HepG2 (cell line): ENCODE results near the gene COL18A1. TPM values are rescaled to one million over a fixed set of nuclear protein-coding genes. Genes with fewer than 3 reads are reported as not detected.

Source experiments
- ATAC-seq: fragments of 200-7000 bp; cut with Tn5 transposase; 3 replicates; pipeline ENCODE4 v1.9.1; 2020; ENCODE audit warnings: mild to moderate bottlenecking, moderate library complexity
- BruUV-seq: library from RNA; stranded (reverse); fragments of 400-500 nt; replicated peaks from 2 replicates; lab custom pipeline; 2021; lab: Mats Ljungman, UMichigan
- CTCF ChIA-PET: fragments of 300-600 bp; formaldehyde crosslinking; extraction: SDS; loops from one replicate; lab custom pipeline; 2021; ENCODE audit warnings: low total read pairs, inconsistent platforms, low intra/inter-chr PET ratio; lab: Yijun Ruan, JAX
- POLR2A ChIA-PET: fragments of 350-600 bp; sonication (Branson Sonifier 250); formaldehyde crosslinking; loops from one replicate; lab custom pipeline; 2020; ENCODE audit warnings: antibody characterized with exemption, inconsistent platforms; lab: Yijun Ruan, JAX
- DNase-seq: peaks from one replicate; pipeline ENCODE4 v3.0.0-alpha.2; 2015; ENCODE audit warnings: low spot score
- FAIRE-seq: peaks from 3 replicates; lab custom pipeline; 2011; peaks lifted over from hg19 to GRCh38; lab: Jason Lieb, UNC
- H2AFZ ChIP-seq: one replicate; pipeline ENCODE4 v1.6.1; 2011; ENCODE audit warnings: low read length, inconsistent platforms
- H3K27ac ChIP-seq: fragments of 300-600 bp; 3 replicates; pipeline ENCODE4 v1.8.0; 2011; ENCODE audit warnings: mixed run types, mild to moderate bottlenecking, mixed read lengths, low read length, inconsistent platforms; ENCODE audit not compliant: insufficient read depth; ENCODE audit errors: extremely low read length
- H3K27me3 ChIP-seq, 2 experiments: fragments of 200-600 bp in 1 of 2; 2 replicates in 1 of 2; 3 replicates in 1 of 2; pipeline versions ENCODE4 v1.6.0 to v1.8.0; 2011; ENCODE audit warnings: low read length in 2 of 2, mild to moderate bottlenecking in 2 of 2, moderate library complexity in 2 of 2, inconsistent platforms in 1 of 2; ENCODE audit not compliant: insufficient read depth in 2 of 2, control insufficient read depth in 1 of 2
- H3K36me3 ChIP-seq, 2 experiments: fragments of 200-600 bp in 1 of 2; replicated peaks in 1 of 2; 2 replicates in 1 of 2; 3 replicates in 1 of 2; pipeline versions ENCODE4 v1.5.1 to v1.8.0; 2011; ENCODE audit warnings: low read length in 2 of 2, inconsistent platforms in 1 of 2; ENCODE audit not compliant: insufficient read depth in 2 of 2, control insufficient read depth in 1 of 2
- H3K4me1 ChIP-seq: 2 replicates; pipeline ENCODE4 v1.5.1; 2012; ENCODE audit warnings: low read length, inconsistent platforms; ENCODE audit not compliant: insufficient read depth
- H3K4me2 ChIP-seq: 2 replicates; pipeline ENCODE4 v1.6.0; 2011; ENCODE audit warnings: low read depth, low read length, inconsistent platforms
- H3K4me3 ChIP-seq, 3 experiments: fragments of 200-600 bp in 1 of 3; sonication (generic), shearing (Covaris generic) in 1 of 3; replicated peaks in 1 of 3; 2 replicates each; pipeline ENCODE4 v1.5.1; 2011 to 2016; ENCODE audit warnings: low read length in 3 of 3, inconsistent platforms in 2 of 3, low read depth in 2 of 3, mild to moderate bottlenecking in 2 of 3, control low read depth in 1 of 3, mixed read lengths in 1 of 3; ENCODE audit not compliant: insufficient read depth in 1 of 3
- H3K79me2 ChIP-seq: one replicate; pipeline ENCODE4 v1.6.1; 2011; ENCODE audit warnings: low read length, inconsistent platforms; ENCODE audit not compliant: insufficient read depth
- H3K9ac ChIP-seq: 2 replicates; pipeline ENCODE4 v1.6.0; 2011; ENCODE audit warnings: mild to moderate bottlenecking, low read depth, low read length, inconsistent platforms; ENCODE audit not compliant: insufficient read depth
- H3K9me3 ChIP-seq: 2 replicates; pipeline ENCODE4 v1.5.1; 2012; ENCODE audit warnings: mild to moderate bottlenecking, low read length
- H4K20me1 ChIP-seq: 2 replicates; pipeline ENCODE4 v1.6.0; 2011; ENCODE audit warnings: inconsistent platforms, mild to moderate bottlenecking, low read length, moderate library complexity; ENCODE audit not compliant: insufficient read depth
- AGO2 ChIP-seq: fragments of 200-400 bp; formaldehyde crosslinking; optimal IDR thresholded peaks from 2 replicates; pipeline ENCODE3; 2017; ENCODE audit warnings: mild to moderate bottlenecking, low read depth, low read length, moderate library complexity
- HDAC1 ChIP-seq: sonication (generic); formaldehyde crosslinking; IDR thresholded peaks from 2 replicates; pipeline ENCODE4 v1.5.1; 2020; ENCODE audit warnings: mild to moderate bottlenecking, missing genetic modification reagents
- ISL2 ChIP-seq: sonication (generic); formaldehyde crosslinking; IDR thresholded peaks from 2 replicates; pipeline ENCODE4 v1.5.0; 2020; ENCODE audit warnings: missing genetic modification reagents
- SOX13 ChIP-seq, 3 experiments: fragments of 450-650 bp in 1 of 3; sonication (generic) in 1 of 3; formaldehyde crosslinking in 1 of 3; IDR thresholded peaks in 2 of 3; conservative IDR thresholded peaks in 1 of 3; 2 replicates each; pipeline versions ENCODE4 v1.5.0 to v1.6.1; 2016 to 2020; ENCODE audit warnings: antibody characterized with exemption in 1 of 3, mild to moderate bottlenecking in 1 of 3, missing compliant biosample characterization in 1 of 3, missing genetic modification reagents in 1 of 3, moderate library complexity in 1 of 3
- ZNF343 ChIP-seq: sonication (generic); formaldehyde crosslinking; IDR thresholded peaks from 2 replicates; pipeline ENCODE4 v1.4.0; 2020; ENCODE audit warnings: mild to moderate bottlenecking, missing genetic modification reagents
- ZNF720 ChIP-seq: sonication (generic); formaldehyde crosslinking; IDR thresholded peaks from 2 replicates; pipeline ENCODE4 v1.4.0; 2020; ENCODE audit warnings: missing genetic modification reagents
- WGBS: methylation state at CpG from one replicate; pipeline ENCODE4 v1.1.6; 2017; ENCODE audit warnings: low lambda C conversion rate; 5-methylcytosine and 5-hydroxymethylcytosine counted together
- in situ Hi-C: cut with HindIII; loops from 2 replicates; pipeline ENCODE4 v1.10.0; 2017; ENCODE audit warnings: low pct_unique_long_range_greater_than_20kb; ENCODE audit not compliant: extremely low pct_ligation_motif_present
- intact Hi-C: fragments of 100-400 bp; cut with micrococcal nuclease; formaldehyde crosslinking; loops from one replicate; pipeline ENCODE4 v1.10.0; 2022; ENCODE audit not compliant: unreplicated experiment
- polyA plus RNA-seq, 8 experiments: library from polyadenylated mRNA; depleted of rRNA in 3 of 8; stranded (reverse) in 7 of 8; unstranded in 1 of 8; fragments of >200 nt; fragmentation: Illumina TruSeq in 4 of 8; extraction: Trizol in 4 of 8; gene quantifications; 2 replicates each; pipeline versions ENCODE4 v1.2.1 to v1.2.3, GENCODE V29; 2011 to 2016; ENCODE audit warnings: low read depth in 4 of 8, missing spikeins in 1 of 8, mixed read lengths in 1 of 8; ENCODE audit not compliant: insufficient read depth in 1 of 8
- total RNA-seq, 5 experiments: library from RNA; depleted of rRNA; stranded (reverse); fragments of >200 nt; fragmentation: Illumina TruSeq; extraction: Trizol; gene quantifications; 2 replicates each; pipeline ENCODE4 v1.2.3, GENCODE V29; 2016; ENCODE audit warnings: low read depth in 1 of 5
- TF ChIP-seq, protein P1 (sequence below): sonication (generic); formaldehyde crosslinking; IDR thresholded peaks from one replicate; pipeline ENCODE4 v1.5.1; 2020; ENCODE audit warnings: mild to moderate bottlenecking, missing genetic modification reagents; ENCODE audit errors: not compliant biosample characterization
- TF ChIP-seq, protein P2 (sequence below): IDR thresholded peaks from 2 replicates; pipeline ENCODE4 v1.6.1; 2016
- TF ChIP-seq, protein P3 (sequence below): sonication (generic); formaldehyde crosslinking; IDR thresholded peaks from 2 replicates; pipeline ENCODE4 v1.8.1; 2023; ENCODE audit warnings: mild to moderate bottlenecking, inconsistent platforms, moderate library complexity, missing genetic modification reagents, borderline replicate concordance

Gene COL18A1
- total and polyA plus RNA-seq, 2 of the 13 experiments (the other 11 are each of a cell fraction or from before 2014, with no cell fraction given) = 79.0 to 102 TPM

DNA sequence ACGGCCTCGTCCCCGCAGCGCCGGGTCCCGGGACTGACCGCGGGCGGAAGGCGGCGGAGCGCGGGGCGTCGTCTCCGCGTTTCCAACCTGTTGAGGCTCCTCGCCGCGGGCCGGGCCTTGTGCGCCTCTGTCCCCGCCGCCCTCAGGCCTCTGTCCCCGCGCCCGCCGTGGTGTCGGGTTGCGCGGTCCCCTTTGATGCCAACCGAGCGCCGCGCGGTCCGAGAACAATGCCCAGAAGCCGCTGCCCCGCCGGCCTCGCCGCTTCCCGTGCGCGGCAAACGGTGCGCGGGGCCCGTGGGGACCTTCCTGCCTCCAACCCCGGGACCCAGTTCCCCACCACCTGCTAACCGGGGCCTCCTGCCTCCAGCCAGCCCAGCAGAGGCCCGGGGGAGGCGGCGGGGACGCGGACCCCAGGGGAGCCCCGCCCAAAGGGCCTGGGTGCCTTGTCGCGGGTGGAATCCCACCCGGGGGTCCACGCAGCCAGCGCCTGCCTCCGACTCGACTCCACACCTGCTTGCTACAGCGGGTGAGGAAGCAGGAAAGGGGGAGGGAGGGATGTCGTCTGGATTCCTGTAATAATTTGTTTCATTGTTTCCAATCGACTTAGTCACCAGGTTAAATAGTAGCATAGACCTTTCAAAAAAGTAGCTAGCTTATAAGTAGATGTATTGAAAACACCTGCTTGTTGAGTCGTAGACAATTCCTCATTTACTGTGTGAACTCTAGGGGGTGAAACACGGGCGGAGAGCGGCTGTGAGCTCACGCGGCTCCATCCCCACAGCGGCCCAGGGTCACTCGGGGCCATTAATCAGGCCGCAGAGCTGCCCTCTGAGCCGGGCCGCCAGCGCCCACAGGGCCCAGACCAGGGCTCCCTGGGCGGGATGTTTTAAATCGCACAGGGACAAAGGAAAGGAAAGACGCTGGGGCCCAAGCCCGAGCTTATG, 1.1 kb downstream of the COL18A1 start:
- peak; percentile 45 for DNase-seq
- CTCF ChIA-PET = no interaction called here
- ATAC-seq = peak; percentile 5
- Histone ChIP-seq H3K4me2 (peak overlapping the region; percentile 86), H3K79me2 (peaks cover 49% of the 10 kb centered on the region), H3K9me3 (peaks cover 3% of the 10 kb centered on the region), H3K4me1 (peaks cover 57% of the 10 kb centered on the region), H3K9ac (peak overlapping the region; percentile 88), H3K27ac (peak overlapping the region; percentile 80), H4K20me1 (peaks cover 21% of the 10 kb centered on the region), H3K4me3 (peak overlapping the region; percentile 78 to 79 (median 79)), H3K36me3 (no peaks in the 10 kb centered on the region; a peak in 1 of 5 replicates), H2AFZ (no peak overlapping the region), H3K27me3 (peaks cover 7 to 32% of the 10 kb centered on the region in 2 experiments)
- in situ Hi-C loops (no loop called here), intact Hi-C loops (loop anchor here (2.0 to 10.0 kb wide), 3 partner anchors 27 to 111 kb away; no protein-coding TSS in a partner anchor)
- 1% methylated on average over 23 of the region's 83 CpGs for WGBS
- no peak for FAIRE-seq
- POLR2A ChIA-PET = interaction anchor here (0.9 to 8.9 kb wide), 7 partner anchors 18 to 97 kb away, joined by 4 to 210 read pairs (median 6); no protein-coding TSS in a partner anchor
- BruUV-seq = no TSS peak
- no peak for TF ChIP-seq ZNF720 (CRISPR knock-in tag)
- TF ChIP-seq, protein P1, sequence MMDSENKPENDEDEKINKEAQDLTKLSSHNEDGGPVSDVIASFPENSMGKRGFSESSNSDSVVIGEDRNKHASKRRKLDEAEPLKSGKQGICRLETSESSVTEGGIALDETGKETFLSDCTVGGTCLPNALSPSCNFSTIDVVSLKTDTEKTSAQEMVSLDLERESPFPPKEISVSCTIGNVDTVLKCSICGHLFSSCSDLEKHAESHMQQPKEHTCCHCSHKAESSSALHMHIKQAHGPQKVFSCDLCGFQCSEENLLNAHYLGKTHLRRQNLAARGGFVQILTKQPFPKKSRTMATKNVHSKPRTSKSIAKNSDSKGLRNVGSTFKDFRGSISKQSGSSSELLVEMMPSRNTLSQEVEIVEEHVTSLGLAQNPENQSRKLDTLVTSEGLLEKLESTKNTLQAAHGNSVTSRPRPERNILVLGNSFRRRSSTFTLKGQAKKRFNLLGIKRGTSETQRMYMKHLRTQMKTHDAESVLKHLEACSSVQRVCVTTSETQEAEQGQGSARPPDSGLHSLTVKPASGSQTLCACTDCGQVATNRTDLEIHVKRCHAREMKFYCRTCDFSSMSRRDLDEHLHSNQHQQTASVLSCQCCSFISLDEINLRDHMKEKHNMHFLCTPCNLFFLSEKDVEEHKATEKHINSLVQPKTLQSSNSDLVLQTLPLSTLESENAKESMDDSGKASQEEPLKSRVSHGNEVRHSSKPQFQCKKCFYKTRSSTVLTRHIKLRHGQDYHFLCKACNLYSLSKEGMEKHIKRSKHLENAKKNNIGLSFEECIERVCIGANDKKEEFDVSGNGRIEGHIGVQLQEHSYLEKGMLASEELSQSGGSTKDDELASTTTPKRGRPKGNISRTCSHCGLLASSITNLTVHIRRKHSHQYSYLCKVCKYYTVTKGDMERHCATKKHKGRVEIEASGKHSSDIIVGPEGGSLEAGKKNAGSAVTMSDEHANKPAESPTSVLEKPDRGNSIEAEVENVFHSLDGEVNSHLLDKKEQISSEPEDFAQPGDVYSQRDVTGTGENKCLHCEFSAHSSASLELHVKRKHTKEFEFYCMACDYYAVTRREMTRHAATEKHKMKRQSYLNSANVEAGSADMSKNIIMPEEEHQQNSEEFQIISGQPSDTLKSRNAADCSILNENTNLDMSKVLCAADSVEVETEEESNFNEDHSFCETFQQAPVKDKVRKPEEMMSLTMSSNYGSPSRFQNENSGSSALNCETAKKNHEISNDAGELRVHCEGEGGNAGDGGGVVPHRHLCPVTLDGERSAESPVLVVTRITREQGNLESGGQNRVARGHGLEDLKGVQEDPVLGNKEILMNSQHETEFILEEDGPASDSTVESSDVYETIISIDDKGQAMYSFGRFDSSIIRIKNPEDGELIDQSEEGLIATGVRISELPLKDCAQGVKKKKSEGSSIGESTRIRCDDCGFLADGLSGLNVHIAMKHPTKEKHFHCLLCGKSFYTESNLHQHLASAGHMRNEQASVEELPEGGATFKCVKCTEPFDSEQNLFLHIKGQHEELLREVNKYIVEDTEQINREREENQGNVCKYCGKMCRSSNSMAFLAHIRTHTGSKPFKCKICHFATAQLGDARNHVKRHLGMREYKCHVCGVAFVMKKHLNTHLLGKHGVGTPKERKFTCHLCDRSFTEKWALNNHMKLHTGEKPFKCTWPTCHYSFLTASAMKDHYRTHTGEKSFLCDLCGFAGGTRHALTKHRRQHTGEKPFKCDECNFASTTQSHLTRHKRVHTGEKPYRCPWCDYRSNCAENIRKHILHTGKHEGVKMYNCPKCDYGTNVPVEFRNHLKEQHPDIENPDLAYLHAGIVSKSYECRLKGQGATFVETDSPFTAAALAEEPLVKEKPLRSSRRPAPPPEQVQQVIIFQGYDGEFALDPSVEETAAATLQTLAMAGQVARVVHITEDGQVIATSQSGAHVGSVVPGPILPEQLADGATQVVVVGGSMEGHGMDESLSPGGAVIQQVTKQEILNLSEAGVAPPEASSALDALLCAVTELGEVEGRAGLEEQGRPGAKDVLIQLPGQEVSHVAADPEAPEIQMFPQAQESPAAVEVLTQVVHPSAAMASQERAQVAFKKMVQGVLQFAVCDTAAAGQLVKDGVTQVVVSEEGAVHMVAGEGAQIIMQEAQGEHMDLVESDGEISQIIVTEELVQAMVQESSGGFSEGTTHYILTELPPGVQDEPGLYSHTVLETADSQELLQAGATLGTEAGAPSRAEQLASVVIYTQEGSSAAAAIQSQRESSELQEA (CRISPR knock-in tag) = peak; percentile 62
- TF ChIP-seq ZNF343 = peak; percentile 32; the same call in 1 of the 2 replicates
- TF ChIP-seq HDAC1 (CRISPR knock-in tag) = peak; percentile 24; the same call in 1 of the 2 replicates
- TF ChIP-seq, protein P2, sequence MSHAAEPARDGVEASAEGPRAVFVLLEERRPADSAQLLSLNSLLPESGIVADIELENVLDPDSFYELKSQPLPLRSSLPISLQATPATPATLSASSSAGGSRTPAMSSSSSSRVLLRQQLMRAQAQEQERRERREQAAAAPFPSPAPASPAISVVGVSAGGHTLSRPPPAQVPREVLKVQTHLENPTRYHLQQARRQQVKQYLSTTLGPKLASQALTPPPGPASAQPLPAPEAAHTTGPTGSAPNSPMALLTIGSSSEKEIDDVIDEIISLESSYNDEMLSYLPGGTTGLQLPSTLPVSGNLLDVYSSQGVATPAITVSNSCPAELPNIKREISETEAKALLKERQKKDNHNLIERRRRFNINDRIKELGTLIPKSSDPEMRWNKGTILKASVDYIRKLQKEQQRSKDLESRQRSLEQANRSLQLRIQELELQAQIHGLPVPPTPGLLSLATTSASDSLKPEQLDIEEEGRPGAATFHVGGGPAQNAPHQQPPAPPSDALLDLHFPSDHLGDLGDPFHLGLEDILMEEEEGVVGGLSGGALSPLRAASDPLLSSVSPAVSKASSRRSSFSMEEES = no peak
- no peak for TF ChIP-seq SOX13 (IDR thresholded peaks at IDR 0.05)
- TF ChIP-seq SOX13 (CRISPR knock-in tag; conservative IDR thresholded peaks at IDR 0.05 in 1 of 2, IDR thresholded peaks at IDR 0.05 in 1 of 2) = peak in 1 of 2 experiments; percentile 38; a peak in 1 of 4 replicates
- TF ChIP-seq, protein P3, sequence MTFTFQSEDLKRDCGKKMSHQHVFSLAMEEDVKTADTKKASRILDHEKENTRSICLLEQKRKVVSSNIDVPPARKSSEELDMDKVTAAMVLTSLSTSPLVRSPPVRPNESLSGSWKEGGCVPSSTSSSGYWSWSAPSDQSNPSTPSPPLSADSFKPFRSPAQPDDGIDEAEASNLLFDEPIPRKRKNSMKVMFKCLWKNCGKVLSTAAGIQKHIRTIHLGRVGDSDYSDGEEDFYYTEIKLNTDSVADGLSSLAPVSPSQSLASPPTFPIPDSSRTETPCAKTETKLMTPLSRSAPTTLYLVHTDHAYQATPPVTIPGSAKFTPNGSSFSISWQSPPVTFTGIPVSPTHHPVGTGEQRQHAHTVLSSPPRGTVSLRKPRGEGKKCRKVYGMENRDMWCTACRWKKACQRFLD (CRISPR knock-in tag) = no peak
- TF ChIP-seq ISL2 (CRISPR knock-in tag) = no peak
- peak; percentile 87 for TF ChIP-seq AGO2
